EH (cell line): ENCODE measurements around the gene SLC9A2.

ENCODE experiments used
- DNase-seq: peaks from one replicate; pipeline ENCODE4 v3.0.0-alpha.2; 2015; ENCODE audit warnings: low read depth

Gene SLC9A2

DNA sequence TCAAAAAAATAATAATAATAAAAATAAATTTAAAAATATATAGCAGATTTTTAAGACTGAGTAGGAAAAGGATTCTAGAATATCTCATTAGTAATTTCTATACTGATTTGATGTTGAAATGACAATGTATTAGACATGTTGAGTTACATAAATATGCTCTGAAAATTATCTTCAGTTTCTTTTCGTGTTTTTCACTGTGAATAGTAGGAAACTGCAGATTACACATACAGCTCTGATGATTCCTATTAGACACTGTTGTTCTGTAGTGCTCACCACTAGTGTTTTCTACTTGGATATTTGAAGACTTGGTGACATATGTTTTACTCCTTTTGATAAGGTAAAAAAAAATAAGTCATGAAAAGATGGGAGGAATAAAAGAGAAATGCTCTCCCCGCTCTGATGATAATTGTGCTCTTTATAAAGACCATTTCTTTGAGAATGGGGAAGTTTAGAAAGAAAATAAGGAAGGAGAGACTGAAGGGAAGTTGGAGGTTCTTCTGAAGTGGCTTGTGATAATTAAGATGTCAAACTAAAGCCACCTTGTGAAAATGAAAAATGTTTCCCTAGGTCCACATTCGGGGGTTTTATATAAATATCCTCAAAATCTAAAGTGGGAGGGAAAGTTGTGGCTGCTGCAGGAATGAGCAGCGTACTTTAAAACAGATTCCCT is 52.9 kb downstream of the SLC9A2 start:
- no peak for DNase-seq

DNA sequence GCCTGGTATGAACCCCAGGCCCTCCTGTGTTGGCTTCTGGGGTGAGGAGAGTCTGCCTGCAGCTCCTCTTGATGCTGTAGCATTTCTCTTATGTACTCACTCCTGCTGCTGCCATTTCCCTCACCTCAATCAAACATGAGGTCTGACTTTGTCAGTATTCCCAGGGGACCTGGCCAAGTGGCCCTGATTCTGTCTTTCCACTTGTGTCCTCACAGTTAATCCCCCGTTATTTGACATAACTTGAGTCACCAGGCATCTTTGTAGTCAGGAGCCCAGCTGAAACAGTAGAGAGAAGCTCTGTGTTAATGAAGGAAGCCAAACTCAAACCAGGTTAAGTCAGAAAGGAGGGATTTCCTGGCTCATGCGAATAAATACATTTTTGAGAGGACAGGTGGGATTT is 55.0 kb downstream of the SLC9A2 start:
- no peak for DNase-seq

DNA sequence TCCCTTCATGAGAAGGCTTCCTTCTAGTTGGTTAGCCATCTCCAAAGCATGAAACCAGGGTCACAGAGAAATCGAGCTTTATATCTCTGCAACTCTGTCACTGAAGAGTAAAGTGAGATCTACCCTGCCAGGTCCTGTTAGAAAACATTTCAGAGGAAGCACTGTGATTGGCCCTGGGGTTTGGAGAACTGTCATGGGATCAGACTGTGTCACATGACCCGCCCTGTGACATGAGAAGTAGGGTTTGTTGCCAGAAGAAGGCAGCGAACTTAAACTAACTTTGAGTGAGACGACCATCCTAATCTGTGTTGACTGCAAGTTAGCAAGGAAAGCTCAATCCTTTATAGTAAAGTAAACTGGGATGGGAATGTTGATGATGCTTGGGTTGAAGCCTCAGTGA is 55.5 kb downstream of the SLC9A2 start:
- no peak for DNase-seq

DNA sequence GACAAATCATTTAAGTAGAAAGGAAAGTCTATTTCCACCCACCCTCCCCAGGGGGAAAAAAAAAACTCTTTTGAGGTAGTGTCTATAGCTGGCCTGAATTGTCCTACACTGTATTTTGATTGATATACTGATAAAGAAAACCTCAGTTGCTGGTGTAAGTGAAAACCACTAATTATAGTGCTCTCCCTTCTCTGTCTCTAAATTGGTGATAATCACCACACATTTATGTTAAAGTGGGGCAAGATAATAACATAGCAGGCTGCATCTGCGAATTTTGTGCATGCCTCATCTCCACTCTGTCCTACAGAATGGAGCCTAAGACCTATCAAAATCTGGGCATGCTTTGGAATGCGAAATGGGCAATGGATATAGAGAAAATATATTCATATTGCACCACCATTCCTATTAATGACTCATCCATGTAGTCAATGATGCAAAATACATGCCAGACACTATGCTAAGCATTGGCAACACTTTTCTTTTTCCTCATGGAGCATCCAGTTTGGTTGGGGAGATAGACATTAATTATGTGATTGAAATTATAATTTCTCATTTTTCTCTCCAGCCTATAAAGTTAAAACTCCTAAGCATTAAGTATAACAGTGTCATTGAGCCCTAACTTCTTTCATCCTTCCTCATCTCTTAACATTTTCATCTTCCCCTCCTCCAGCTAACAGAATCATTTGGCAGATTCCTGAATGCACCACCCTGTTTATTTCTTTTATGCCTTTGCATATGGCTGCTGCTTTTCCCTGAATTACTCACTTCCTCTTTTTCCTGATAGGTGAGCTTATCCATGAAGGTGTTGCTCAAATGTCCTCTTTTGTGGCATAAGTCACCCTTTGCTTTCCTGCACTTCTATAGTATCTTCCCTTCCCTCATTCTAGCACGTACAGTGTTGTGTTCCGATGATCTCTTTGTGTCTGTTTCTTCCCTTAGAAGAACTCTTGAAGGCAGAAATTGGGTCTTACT is 58.2 kb downstream of the SLC9A2 start:
- no peak for DNase-seq

DNA sequence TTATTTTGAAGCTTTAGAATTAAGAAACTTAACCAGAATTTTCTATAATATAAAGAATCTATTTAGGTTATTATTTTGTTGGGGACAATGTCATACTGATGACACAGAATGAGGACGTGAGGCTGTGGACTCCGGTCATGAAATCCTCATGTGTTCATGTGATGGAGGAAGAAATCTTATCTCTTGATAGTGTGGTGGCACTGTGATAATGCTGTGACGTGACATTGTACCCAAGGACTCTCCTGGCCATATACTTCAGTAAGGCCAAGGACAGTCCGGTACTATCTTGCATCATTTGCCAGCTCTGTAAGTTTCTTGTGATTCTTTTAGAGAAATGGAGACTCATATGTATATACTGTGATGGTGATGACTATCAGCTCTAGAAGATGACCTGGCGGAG is 59.1 kb downstream of the SLC9A2 start:
- no peak for DNase-seq

DNA sequence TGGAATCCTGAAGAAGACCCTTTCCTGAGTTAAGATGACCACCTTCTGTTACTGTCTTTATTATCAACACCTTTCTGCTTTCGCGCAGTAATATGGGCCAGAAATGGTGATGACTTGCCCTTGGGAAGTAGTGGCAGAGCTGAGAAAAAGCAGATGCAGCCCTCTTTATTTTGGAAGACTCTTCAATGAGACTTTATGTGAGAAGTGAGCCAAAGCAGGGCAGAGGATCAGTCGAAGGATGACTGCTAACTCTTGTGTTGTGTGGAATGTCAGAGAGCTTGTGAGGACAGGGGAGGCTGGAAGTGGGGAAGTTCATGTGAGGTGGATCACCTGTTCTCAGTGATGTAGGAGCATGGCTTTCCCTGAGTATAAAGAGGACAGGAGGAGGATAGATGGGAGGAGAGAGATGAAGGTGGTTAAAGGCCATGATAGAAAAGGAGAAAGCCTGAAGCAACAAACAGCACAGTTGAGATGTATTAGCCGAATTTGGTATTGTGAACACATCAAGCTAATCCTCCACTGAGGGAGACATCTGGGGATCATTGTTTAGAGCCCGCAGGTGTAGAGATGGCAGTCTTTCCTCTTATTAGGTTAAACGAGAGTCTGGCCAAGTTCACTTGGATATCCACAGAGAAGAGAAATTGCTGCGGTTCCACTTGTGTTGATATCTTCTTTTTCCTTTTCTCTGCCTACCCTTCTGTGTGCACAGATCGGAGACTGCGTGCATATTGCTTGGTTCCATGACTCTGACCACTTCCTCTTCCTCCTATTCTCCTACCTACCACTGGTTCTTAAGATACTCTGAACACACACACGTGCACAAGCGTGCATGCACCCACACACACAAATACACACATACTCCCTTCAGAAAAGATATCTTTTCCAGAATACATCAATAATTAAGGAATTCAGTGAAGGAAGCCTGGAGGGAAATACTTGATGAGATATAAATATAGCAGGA is 67.4 kb downstream of the SLC9A2 start:
- DNase-seq: no peak

DNA sequence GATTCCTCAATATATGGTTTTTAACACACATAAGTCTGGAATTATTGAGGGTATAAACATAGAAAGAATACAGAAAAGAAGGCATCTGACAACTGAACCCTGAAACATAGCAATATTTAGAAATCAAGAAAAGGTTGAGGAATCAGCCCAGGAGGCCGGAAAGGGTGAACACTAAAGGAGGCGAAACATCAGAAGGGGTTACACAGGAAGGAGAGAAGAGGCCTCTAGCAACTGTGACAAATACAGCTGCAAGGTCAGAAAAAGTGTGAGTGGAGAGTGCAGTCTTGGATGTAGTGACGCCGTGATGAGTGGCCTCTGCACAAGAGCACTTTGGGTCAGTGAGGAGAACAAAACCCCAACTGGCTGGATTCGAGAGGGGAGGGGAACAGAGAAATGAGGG is 70.7 kb downstream of the SLC9A2 start:
- no peak for DNase-seq

DNA sequence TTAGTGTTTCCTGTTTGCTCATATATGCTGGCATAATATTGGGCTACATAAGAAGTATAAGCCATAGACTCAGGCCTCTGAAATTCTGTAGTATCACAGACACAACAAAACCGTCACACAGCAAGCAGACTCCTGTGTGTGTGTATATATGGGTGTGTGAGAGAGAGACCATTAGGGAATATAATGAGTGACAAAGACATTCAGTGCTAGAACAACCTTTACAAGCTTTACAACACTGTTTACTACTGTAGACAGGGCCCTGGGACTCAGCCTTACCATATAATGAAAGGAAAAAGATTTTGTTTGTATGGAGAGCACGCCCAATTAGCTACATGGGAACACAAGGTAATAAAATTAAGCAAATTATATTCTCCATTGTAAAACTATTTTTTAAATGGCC is 77.1 kb downstream of the SLC9A2 start:
- no peak for DNase-seq

DNA sequence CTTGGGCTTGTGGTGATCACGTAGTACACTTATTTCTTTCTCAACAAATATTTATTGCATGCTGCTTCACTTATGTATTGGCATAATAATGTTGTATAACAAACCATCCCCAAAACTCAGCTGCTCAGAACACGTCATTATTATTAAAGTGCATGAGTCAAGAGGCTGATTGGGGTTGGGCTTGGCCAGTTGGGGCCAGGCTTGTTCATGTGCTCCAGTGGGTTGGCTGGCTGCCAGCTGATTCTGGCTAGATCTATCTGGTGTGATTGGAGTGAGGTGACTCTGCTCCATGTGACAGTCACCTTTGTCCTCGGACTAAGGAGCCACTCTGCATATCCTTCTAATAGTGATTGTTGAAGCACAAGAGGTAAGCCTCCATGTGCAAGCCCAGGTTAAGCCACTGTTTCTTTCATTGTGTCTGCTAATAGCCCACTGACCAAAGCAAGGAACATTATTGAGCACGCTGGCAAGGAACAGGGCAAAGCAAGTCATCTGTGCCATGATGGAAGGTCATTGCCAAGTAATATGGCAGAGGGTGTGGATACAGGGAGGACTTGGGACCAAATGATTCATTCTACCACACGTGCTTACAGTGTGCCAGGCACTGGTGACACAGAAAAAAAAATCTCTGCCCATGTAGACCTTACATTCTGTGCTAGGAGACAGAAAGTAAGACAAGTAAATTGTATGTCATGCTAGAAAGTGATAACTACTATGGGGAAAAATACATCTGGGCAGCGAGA is 79.2 kb downstream of the SLC9A2 start:
- DNase-seq: no peak

DNA sequence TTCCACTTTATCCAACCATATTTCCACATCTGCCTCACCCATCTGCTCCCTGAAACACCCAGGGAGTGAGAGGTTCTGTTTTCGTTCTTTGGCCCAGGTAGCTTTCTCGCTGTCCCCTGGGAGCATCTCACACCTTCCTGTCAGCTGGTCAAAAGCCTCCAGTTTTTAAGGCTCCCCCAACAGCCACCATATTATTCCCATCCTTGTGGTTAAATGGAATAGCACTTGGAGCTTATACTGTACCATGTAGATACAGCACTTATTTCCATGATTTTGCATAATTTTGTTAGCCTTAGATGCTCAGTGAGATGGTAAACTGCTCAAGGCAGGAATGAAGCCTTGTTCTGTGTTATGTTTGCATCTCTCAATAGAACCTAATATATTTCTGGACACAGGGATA is 84.0 kb downstream of the SLC9A2 start:
- DNase-seq: no peak

DNA sequence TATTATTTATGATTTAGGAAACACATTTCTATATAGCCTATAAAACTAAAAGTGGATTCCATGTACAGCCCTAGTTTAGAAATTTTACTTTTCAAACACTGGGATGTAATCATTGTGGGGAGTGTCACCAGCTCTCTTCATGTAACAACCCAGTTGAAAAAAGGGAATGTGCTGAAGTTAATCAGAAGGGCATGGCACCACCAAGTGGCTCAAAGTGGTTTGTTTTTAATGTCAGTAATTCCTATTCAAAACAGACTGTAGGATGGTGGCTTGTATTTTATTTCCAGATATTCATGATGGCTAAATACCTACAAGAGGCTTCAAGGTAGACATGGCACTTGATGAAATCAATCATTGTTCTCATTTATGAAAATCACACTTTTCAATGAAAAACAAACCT is 84.4 kb downstream of the SLC9A2 start:
- peak; percentile 13 for DNase-seq

DNA sequence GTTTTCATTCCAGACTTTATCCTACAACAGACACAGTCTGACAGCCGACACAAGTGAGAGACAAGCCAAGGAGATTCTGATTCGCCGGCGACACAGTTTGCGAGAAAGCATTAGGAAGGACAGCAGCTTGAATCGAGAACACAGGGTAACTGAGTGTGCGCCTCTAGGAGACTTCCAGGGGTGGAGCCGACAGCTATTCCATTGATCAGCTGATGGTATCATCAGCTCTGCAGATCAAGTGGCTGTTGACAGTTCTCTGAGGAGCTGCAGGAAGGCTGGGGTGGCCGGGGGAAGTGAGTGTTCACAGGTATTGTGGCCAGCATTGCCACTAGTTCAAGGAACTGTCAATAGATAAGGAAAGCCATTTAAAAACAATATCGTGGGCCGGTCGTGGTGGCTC is 85.2 kb downstream of the SLC9A2 start:
- DNase-seq: no peak

DNA sequence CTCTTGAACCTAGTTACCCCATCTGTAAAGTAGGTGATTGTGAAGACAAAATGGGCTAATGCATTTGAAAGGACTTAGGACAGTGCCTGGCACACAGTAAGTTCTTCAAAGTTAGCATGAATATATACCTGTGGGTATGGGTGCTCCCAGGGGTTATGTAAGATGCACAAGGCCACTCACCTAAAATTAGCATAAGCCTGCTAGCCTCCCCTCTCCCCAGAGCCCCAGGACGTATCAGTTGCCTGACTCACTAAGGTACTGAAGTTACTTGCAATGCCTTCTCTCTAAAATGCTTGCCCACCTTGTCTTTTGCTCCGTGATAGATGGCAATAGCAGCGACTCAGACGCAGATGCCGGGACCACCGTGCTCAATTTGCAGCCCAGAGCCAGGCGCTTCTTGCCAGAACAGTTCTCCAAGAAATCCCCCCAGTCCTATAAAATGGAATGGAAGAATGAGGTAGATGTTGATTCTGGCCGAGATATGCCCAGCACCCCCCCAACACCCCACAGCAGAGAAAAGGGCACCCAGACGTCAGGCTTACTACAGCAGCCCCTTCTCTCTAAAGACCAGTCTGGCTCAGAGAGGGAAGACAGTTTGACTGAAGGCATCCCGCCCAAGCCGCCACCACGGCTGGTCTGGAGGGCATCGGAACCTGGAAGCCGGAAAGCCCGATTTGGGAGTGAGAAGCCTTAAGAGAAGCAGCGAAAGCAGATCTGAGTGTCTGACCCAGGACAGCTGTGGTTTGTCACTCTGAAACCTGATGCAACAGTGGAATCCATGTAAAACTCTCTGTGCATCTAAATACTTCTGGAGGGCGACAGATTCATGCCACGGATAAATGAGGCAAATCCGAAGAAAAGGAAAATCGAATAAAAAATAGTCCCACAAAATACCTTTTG is 88.7 kb downstream of the SLC9A2 start:
- no peak for DNase-seq

DNA sequence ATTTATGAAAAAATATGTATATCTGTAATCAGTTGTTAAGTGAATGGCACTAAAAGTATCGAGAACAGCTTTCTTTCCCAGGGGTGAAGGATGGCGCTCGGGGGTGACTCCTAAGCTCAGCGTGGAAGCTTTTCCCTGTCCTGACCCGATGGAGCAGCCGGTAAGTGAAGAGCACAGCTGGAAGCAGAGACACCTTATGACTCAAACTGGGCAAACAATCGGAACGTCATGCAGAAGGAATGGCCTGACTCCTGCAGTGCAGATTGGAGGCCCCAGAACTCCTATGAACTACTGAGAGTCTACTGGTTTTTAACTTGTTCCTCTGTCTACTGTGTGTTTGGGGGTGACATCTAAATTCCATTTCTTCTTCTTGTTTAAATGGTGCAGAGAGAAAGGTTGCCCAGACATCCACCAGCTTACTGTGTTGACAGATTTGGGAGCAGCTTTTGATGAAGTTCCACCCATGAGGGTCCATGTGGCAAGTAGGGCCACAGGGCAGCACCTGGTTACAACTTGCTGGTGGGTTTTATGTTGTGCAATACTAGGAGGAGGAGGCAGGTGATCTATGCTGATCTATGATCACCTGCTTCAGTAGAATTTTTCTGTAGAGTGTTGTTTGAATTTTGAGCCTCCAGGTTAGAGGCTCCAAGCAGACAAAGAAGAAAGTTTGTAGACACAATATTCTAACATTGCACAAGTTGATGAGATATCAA is 89.7 kb downstream of the SLC9A2 start:
- DNase-seq: peak; percentile 39

DNA sequence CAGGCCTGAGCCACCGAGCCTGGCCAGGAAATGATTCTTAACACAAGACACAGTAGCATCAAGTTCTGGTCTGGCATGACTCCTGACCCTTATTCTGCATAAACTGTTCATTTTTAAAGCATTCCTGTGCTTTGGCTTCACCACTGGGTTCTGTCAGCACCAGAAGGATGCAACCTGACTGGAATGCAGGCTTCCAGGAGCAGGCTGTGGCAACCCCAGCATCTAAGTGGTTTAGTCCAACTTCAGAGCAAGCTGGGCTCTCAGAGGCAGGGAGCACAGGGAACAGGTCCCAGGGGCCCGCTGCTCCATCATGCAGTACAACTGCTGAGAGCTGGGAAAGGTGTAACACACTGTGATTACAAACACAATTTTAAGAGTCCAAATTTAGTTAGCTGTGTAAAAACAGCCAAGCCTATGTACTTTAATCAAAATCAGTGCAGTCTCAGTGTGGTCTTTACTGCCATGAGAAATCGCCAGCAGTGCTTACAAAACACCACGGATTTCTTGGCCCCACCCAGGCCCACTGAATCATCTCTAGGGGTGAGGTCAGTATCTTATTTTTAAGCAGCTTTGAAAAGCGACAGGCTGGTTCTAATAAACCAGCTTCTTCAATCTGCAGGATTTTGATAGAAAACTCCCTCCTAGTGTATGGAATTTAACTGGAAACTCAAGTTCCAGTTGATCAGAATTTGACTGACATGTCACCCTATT is 98.1 kb downstream of the SLC9A2 start:
- DNase-seq: peak; percentile 46

DNA sequence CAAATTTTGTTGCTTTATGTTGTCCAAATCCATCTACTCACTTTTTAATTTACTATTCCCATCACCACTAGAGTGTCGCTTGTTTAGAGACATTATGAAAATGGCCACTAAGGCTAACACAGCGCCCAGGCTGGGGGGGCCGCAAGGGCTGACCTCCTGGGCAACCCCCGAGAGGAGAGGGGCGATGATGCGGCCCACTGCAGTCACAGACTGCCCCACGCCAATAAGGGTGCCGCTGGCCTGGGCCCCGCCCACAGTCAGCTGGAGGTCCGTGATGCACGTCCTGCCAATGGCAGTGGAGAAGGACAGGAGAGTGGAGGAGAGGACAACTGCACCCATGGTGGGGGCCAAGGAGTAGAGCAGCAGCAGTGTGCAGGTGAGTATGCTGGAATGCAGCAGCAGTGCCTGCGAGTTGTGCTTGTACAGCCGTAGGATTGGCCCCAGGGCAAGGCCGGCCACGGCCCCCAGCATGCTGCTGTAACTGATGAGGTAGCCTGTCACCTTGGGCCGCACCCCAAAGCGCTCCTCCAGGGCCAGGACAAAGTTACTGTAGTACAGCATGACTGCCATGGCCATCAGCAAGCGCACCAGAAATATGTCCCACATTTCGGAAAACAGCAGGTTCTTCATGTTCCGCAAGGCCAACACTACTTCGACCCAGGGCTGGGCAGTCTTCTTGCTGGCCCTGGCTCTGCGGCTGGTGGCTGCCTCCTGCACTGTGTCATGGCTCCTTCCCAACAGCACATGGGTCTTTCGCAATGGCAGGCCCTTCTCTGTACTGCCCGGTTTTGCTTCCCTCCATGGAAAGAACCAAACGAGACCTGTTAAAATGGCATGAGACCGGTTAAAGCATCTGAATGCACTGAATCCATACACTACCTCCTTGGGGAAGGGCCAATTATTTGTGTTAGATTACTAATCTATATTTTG is 99.3 kb downstream of the SLC9A2 start:
- DNase-seq: no peak

DNA sequence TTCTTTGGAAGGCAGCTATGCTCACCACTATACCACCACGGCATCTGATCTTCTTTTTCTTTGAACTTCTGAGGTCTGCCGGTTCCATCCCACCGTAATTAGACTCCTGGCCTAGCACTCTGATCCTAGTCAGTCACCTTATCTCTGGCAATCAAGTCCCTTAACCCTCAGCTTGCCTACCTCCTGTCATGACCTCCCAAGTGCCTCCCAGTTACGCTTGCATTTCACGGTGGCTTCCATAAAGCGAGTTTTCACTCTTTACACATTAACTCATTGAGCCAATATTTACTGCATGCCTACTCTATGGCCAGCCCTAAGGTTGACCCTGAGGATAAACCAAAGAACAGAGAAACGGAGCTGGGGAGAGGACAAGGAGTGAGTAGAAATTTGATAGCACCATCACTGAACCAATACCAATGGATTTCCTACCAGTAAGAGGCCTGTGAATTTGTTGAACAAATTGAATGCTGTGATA is 104.7 kb downstream of the SLC9A2 start:
- no peak for DNase-seq

DNA sequence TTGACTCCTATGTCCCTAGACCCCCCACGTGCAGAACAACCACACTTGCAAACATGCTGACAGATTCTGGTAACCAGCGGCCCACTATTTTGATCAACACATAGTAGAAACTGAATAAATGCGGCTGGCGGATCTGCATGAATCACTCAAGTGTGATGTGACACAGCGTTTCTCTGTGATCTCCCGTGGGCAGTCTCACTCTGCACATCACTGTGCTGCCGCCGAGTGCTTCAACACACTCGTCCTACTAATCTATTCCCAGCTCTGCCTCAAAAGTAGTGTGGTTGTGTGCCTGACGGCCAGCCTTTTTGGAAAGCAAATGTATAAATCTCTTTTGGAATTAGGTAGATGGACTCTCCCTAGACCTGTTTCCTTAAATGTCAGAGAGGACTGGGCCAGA is 105.2 kb downstream of the SLC9A2 start:
- DNase-seq: no peak
